ENCODE results near the gene TCF7L1. TPM values are rescaled to one million over a fixed set of nuclear protein-coding genes. Genes with fewer than 3 reads are reported as not detected.
"Not testable (repeated sequence)": the region's sequence is repeated elsewhere in the genome, so short reads cannot be mapped to it uniquely, and the experiment has no call there.

Gene TCF7L1
- total RNA-seq, 1 experiment from 2014 or later, result 0.11 TPM

GRCh38 chr2:85323351-85323987 lies 190.3 kb downstream of the TCF7L1 start:
- no peak for DNase-seq (ENCODE audit: low read depth)

- not testable (repeated sequence) for DNase-seq (ENCODE audit: low read depth)
These were observed 190.8 kb downstream of the TCF7L1 start for GRCh38 chr2:85323988-85324367.

- DNase-seq (ENCODE audit: low read depth), result no peak
These were observed 191.7 kb downstream of the TCF7L1 start for GRCh38 chr2:85324639-85325465.

GRCh38 chr2:85325466-85325811 lies 192.2 kb downstream of the TCF7L1 start:
- DNase-seq (ENCODE audit: low read depth), result no peak

GRCh38 chr2:85326406-85327159 lies 193.4 kb downstream of the TCF7L1 start:
- DNase-seq (ENCODE audit: low read depth), result peak; percentile 25

GRCh38 chr2:85327160-85327821 lies 194.1 kb downstream of the TCF7L1 start:
- peak; percentile 49 for DNase-seq (ENCODE audit: low read depth)

GRCh38 chr2:85327822-85328617 lies 194.8 kb downstream of the TCF7L1 start, which contains the start of gene TGOLN2:
TGOLN2 (minus strand) TSS chr2:85327989; CDS start chr2:85327962, 27 bp downstream.
- peak; percentile 95 for DNase-seq (ENCODE audit: low read depth)

- no peak for DNase-seq (ENCODE audit: low read depth)
These were observed 196.0 kb downstream of the TCF7L1 start for GRCh38 chr2:85329181-85329651.

GRCh38 chr2:85329701-85330100 lies 196.5 kb downstream of the TCF7L1 start:
- DNase-seq (ENCODE audit: low read depth), result not testable (repeated sequence)

- no peak for DNase-seq (ENCODE audit: low read depth)
These were observed 197.8 kb downstream of the TCF7L1 start for GRCh38 chr2:85330839-85331636.

- not testable (repeated sequence) for DNase-seq (ENCODE audit: low read depth)
These were observed 200.7 kb downstream of the TCF7L1 start for GRCh38 chr2:85333877-85334276.

GRCh38 chr2:85334928-85335327 lies 201.7 kb downstream of the TCF7L1 start:
- no peak for DNase-seq (ENCODE audit: low read depth)

GRCh38 chr2:85340034-85340892 lies 207.1 kb downstream of the TCF7L1 start:
- DNase-seq (ENCODE audit: low read depth), result no peak

GRCh38 chr2:85341269-85342029 lies 208.3 kb downstream of the TCF7L1 start:
- no peak for DNase-seq (ENCODE audit: low read depth)

GRCh38 chr2:85342156-85342555 lies 209.0 kb downstream of the TCF7L1 start:
- no peak for DNase-seq (ENCODE audit: low read depth)

- not testable (repeated sequence) for DNase-seq (ENCODE audit: low read depth)
These were observed 210.2 kb downstream of the TCF7L1 start for GRCh38 chr2:85343207-85343895.

- DNase-seq (ENCODE audit: low read depth), result no peak
These were observed 211.3 kb downstream of the TCF7L1 start for GRCh38 chr2:85344356-85344954.
